IMR-90 (cell line): ENCODE data around the gene PLBD1. TPM values are rescaled to one million over a fixed set of nuclear protein-coding genes. Genes with fewer than 3 reads are reported as not detected.
A peak's percentile ranks its signal among the peaks of the same experiment; 100 is the strongest.

ENCODE experiments used
- ATAC-seq: fragments of 200-7000 bp; cut with Tn5 transposase; 2 replicates; pipeline ENCODE4 v1.9.1; 2020; ENCODE audit warnings: low read depth, mild to moderate bottlenecking, moderate library complexity
- BruUV-seq: library from RNA; stranded (reverse); fragments of 400-500 nt; replicated peaks from 2 replicates; lab custom pipeline; 2021; lab: Mats Ljungman, UMichigan
- CTCF ChIA-PET: fragments of 300-600 bp; formaldehyde crosslinking; extraction: SDS; loops from one replicate; lab custom pipeline; 2021; ENCODE audit warnings: antibody characterized with exemption; lab: Yijun Ruan, JAX
- POLR2A ChIA-PET: fragments of 300-600 bp; sonication (Branson Sonifier 250); formaldehyde crosslinking; loops from one replicate; lab custom pipeline; 2022; ENCODE audit warnings: antibody characterized with exemption; ENCODE audit not compliant: unreplicated experiment; lab: Charles Lee
- DNase-seq: peaks from one replicate; pipeline ENCODE4 v3.0.0; 2013
- H2AFZ ChIP-seq: replicated peaks from 2 replicates; pipeline ENCODE3; 2013; ENCODE audit warnings: low read length, mild to moderate bottlenecking; ENCODE audit not compliant: poor library complexity
- H2AK5ac ChIP-seq: 2 replicates; pipeline ENCODE4 v1.6.1; 2013; ENCODE audit warnings: low read depth, low read length, inconsistent platforms
- H2AK9ac ChIP-seq: replicated peaks from 2 replicates; pipeline ENCODE3; 2013; ENCODE audit warnings: mild to moderate bottlenecking, low read depth, low read length, moderate library complexity; ENCODE audit not compliant: poor library complexity
- H2BK120ac ChIP-seq: 2 replicates; pipeline ENCODE4 v1.6.1; 2013; ENCODE audit warnings: low read depth, low read length, inconsistent platforms
- H2BK15ac ChIP-seq: 3 replicates; pipeline ENCODE4 v1.6.1; 2013; ENCODE audit warnings: low read depth, low read length, inconsistent platforms
- H2BK20ac ChIP-seq: 2 replicates; pipeline ENCODE4 v1.6.1; 2013; ENCODE audit warnings: low read depth, mild to moderate bottlenecking, inconsistent platforms, low read length, moderate library complexity
- H2BK5ac ChIP-seq: 2 replicates; pipeline ENCODE4 v1.6.1; 2013; ENCODE audit warnings: mild to moderate bottlenecking, low read depth, low read length, inconsistent platforms; ENCODE audit not compliant: poor library complexity, severe bottlenecking
- H3K14ac ChIP-seq: replicated peaks from 2 replicates; pipeline ENCODE4 v1.6.1; 2013; ENCODE audit warnings: low read depth, low read length, inconsistent platforms
- H3K18ac ChIP-seq: 2 replicates; pipeline ENCODE4 v1.6.1; 2013; ENCODE audit warnings: low read depth, low read length, control low read depth
- H3K23ac ChIP-seq: 2 replicates; pipeline ENCODE4 v1.6.1; 2013; ENCODE audit warnings: low read depth, low read length, inconsistent platforms
- H3K27ac ChIP-seq: 2 replicates; pipeline ENCODE4 v1.5.1; 2013; ENCODE audit warnings: mild to moderate bottlenecking, control low read depth, low read length; ENCODE audit not compliant: insufficient read depth
- H3K27me3 ChIP-seq: 2 replicates; pipeline ENCODE4 v1.6.1; 2013; ENCODE audit warnings: low read length; ENCODE audit not compliant: control insufficient read depth, insufficient read depth
- H3K36me3 ChIP-seq: 2 replicates; pipeline ENCODE4 v1.6.1; 2013; ENCODE audit warnings: low read length, mixed read lengths; ENCODE audit not compliant: control insufficient read depth, insufficient read depth
- H3K4ac ChIP-seq: 2 replicates; pipeline ENCODE4 v1.6.1; 2013; ENCODE audit warnings: low read depth, low read length, inconsistent platforms
- H3K4me1 ChIP-seq: 2 replicates; pipeline ENCODE4 v1.6.1; 2013; ENCODE audit warnings: low read length, mixed read lengths; ENCODE audit not compliant: control insufficient read depth, insufficient read depth
- H3K4me2 ChIP-seq: 2 replicates; pipeline ENCODE4 v1.6.1; 2013; ENCODE audit warnings: low read depth, mild to moderate bottlenecking, control low read depth, low read length, moderate library complexity
- H3K4me3 ChIP-seq: 2 replicates; pipeline ENCODE4 v1.5.1; 2013; ENCODE audit warnings: low read depth, mild to moderate bottlenecking, control low read depth, low read length, moderate library complexity; ENCODE audit not compliant: insufficient read depth
- H3K56ac ChIP-seq: 2 replicates; pipeline ENCODE4 v1.6.1; 2013; ENCODE audit warnings: low read length, inconsistent platforms; ENCODE audit not compliant: insufficient read depth; ENCODE audit errors: extremely low read depth
- H3K79me1 ChIP-seq, 2 experiments: 2 replicates each; pipeline ENCODE4 v1.6.1; 2013; ENCODE audit warnings: low read length in 2 of 2, inconsistent platforms in 1 of 2, low read depth in 1 of 2
- H3K9ac ChIP-seq: 2 replicates; pipeline ENCODE4 v1.6.1; 2013; ENCODE audit warnings: low read depth, low read length, control low read depth
- H3K9me1 ChIP-seq: 2 replicates; pipeline ENCODE4 v1.6.1; 2013; ENCODE audit warnings: low read length, inconsistent platforms; ENCODE audit not compliant: insufficient read depth
- H3K9me3 ChIP-seq: 2 replicates; pipeline ENCODE4 v1.6.1; 2013; ENCODE audit warnings: low read length; ENCODE audit not compliant: control insufficient read depth, insufficient read depth
- H4K20me1 ChIP-seq: 2 replicates; pipeline ENCODE4 v1.6.1; 2013; ENCODE audit warnings: low read length, inconsistent platforms; ENCODE audit not compliant: insufficient read depth
- H4K5ac ChIP-seq: 2 replicates; pipeline ENCODE4 v1.6.1; 2013; ENCODE audit warnings: mild to moderate bottlenecking, low read depth, low read length, control low read depth
- H4K8ac ChIP-seq, 2 experiments: 2 replicates each; pipeline ENCODE4 v1.6.1; 2013; ENCODE audit warnings: low read depth in 2 of 2, low read length in 2 of 2, control low read depth in 1 of 2, inconsistent platforms in 1 of 2
- H4K91ac ChIP-seq: 2 replicates; pipeline ENCODE4 v1.6.1; 2013; ENCODE audit warnings: low read depth, low read length, inconsistent platforms; ENCODE audit not compliant: insufficient read depth
- BHLHE40 ChIP-seq: fragments of 150-350 bp; IDR thresholded peaks from 2 replicates; pipeline ENCODE4 v1.6.1; 2016; ENCODE audit warnings: mild to moderate bottlenecking, low read depth, low read length
- CEBPB ChIP-seq: IDR thresholded peaks from 2 replicates; pipeline ENCODE4 v1.6.1; 2012; ENCODE audit warnings: low read depth, low read length, improper control_type of control experiment
- CHD1 ChIP-seq: IDR thresholded peaks from 2 replicates; pipeline ENCODE4 v1.6.1; 2012; ENCODE audit warnings: low read depth, low read length, improper control_type of control experiment
- CTCF ChIP-seq: conservative IDR thresholded peaks from 2 replicates; pipeline ENCODE4 v1.5.1; 2012; ENCODE audit warnings: mild to moderate bottlenecking, low read depth, low read length, improper control_type of control experiment
- FOS ChIP-seq: fragments of 150-350 bp; IDR thresholded peaks from 2 replicates; pipeline ENCODE4 v1.6.1; 2016; ENCODE audit warnings: low read depth, low read length
- MAFK ChIP-seq: IDR thresholded peaks from 2 replicates; pipeline ENCODE4 v1.6.1; 2012; ENCODE audit warnings: low read depth, low read length, improper control_type of control experiment
- MAZ ChIP-seq: IDR thresholded peaks from 2 replicates; pipeline ENCODE4 v1.6.1; 2012; ENCODE audit warnings: low read depth, mild to moderate bottlenecking, low read length, improper control_type of control experiment, moderate library complexity, borderline replicate concordance
- MXI1 ChIP-seq: IDR thresholded peaks from 2 replicates; pipeline ENCODE4 v1.6.1; 2012; ENCODE audit warnings: low read depth, mild to moderate bottlenecking, low read length, moderate library complexity, borderline replicate concordance
- NFE2L2 ChIP-seq: fragments of 150-350 bp; IDR thresholded peaks from 2 replicates; pipeline ENCODE4 v1.6.1; 2016; ENCODE audit warnings: low read depth, mild to moderate bottlenecking, low read length
- POLR2A ChIP-seq: IDR thresholded peaks from 2 replicates; pipeline ENCODE4 v1.6.1; 2012; ENCODE audit warnings: mild to moderate bottlenecking, low read depth, low read length
- RAD21 ChIP-seq: IDR thresholded peaks from 2 replicates; pipeline ENCODE4 v1.6.1; 2012; ENCODE audit warnings: low read length, improper control_type of control experiment
- RCOR1 ChIP-seq: IDR thresholded peaks from 2 replicates; pipeline ENCODE4 v1.6.1; 2012; ENCODE audit warnings: mild to moderate bottlenecking, low read length, improper control_type of control experiment; ENCODE audit not compliant: insufficient replicate concordance
- RFX5 ChIP-seq: IDR thresholded peaks from 2 replicates; pipeline ENCODE4 v1.8.0; 2012; ENCODE audit warnings: low read depth, mild to moderate bottlenecking, low read length, moderate library complexity
- SMC3 ChIP-seq: fragments of 150-350 bp; IDR thresholded peaks from 2 replicates; pipeline ENCODE4 v1.6.1; 2016; ENCODE audit warnings: low read depth, mild to moderate bottlenecking, antibody characterized with exemption, low read length, moderate library complexity
- WGBS, 2 experiments: methylation state at CpG; one replicate each; pipeline versions ENCODE4 v1.1.5 to v1.1.7; 2013; ENCODE audit warnings: missing lambda C conversion rate in 2 of 2; ENCODE audit not compliant: insufficient read length in 1 of 2; ENCODE audit errors: extremely low coverage in 2 of 2; 5-methylcytosine and 5-hydroxymethylcytosine counted together
- dilution Hi-C: fragments of 300-500 bp; cut with HindIII; formaldehyde crosslinking; loops from one replicate; pipeline ENCODE4 v1.14.3; 2018; ENCODE audit warnings: low sequenced_read_pairs; ENCODE audit not compliant: unreplicated experiment
- in situ Hi-C: fragments of 300-500 bp; cut with MboI; formaldehyde crosslinking; loops from 3 replicates; pipeline ENCODE4 v1.14.3; 2019; ENCODE audit warnings: low sequenced_read_pairs, inconsistent platforms, mixed read lengths
- intact Hi-C: fragments of 100-400 bp; cut with micrococcal nuclease; formaldehyde crosslinking; loops from 2 replicates; pipeline ENCODE4 v1.10.0; 2022
- polyA plus RNA-seq, 3 experiments: library from polyadenylated mRNA; depleted of rRNA; stranded (reverse); fragments of >200 nt; gene quantifications; 2 replicates each; pipeline ENCODE4 v1.2.3, GENCODE V29; 2012; ENCODE audit warnings: low replicate concordance in 1 of 3
- total RNA-seq: library from RNA; depleted of rRNA; stranded (reverse); fragments of >200 nt; gene quantifications from 2 replicates; pipeline ENCODE4 v1.2.3, GENCODE V29; 2012
- TF ChIP-seq, protein P1 (sequence below): fragments of 150-350 bp; IDR thresholded peaks from 2 replicates; pipeline ENCODE4 v1.6.1; 2016; ENCODE audit warnings: low read depth, mild to moderate bottlenecking, low read length, moderate library complexity, borderline replicate concordance
- TF ChIP-seq, protein P2 (sequence below): fragments of 150-350 bp; IDR thresholded peaks from 2 replicates; pipeline ENCODE4 v1.6.1; 2017; ENCODE audit warnings: mild to moderate bottlenecking, antibody characterized with exemption, low read length, low read depth

PLBD1 gene
- total and polyA plus RNA-seq, 2 of the 4 experiments (the other 2 are of a cell fraction), result under 0.01 TPM; not detected in 1

GRCh38 chr12:14473707-14474287 lies 93.9 kb downstream of the PLBD1 start:
- no peak for ATAC-seq
- H3K36me3 ChIP-seq, result peaks cover 19% of the 10 kb centered on the region
- H2AK5ac ChIP-seq, result no peak overlapping the region
- no peaks in the 10 kb centered on the region for H4K20me1 ChIP-seq
- H3K4me1 ChIP-seq, result no peaks in the 10 kb centered on the region
- no peak overlapping the region for H3K18ac ChIP-seq
- no peak overlapping the region for H2BK20ac ChIP-seq
- DNase-seq, result peak; percentile 18
- ChIA-PET POLR2A (no interaction called here), CTCF (no interaction called here)
- dilution Hi-C loops (no loop called here), in situ Hi-C loops (no loop called here), intact Hi-C loops (no loop called here)
- H2BK15ac ChIP-seq, result no peak overlapping the region
- H3K9ac ChIP-seq, result no peak overlapping the region
- H4K5ac ChIP-seq, result no peak overlapping the region
- no CpG with 5 or more reads among the region's 4 CpGs for WGBS, 2 experiments
- H3K23ac ChIP-seq, result no peak overlapping the region
- TF ChIP-seq, protein P1, sequence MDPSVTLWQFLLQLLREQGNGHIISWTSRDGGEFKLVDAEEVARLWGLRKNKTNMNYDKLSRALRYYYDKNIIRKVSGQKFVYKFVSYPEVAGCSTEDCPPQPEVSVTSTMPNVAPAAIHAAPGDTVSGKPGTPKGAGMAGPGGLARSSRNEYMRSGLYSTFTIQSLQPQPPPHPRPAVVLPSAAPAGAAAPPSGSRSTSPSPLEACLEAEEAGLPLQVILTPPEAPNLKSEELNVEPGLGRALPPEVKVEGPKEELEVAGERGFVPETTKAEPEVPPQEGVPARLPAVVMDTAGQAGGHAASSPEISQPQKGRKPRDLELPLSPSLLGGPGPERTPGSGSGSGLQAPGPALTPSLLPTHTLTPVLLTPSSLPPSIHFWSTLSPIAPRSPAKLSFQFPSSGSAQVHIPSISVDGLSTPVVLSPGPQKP, result no peak
- TF ChIP-seq NFE2L2, result no peak
- no peak for TF ChIP-seq MXI1
- TF ChIP-seq BHLHE40, result no peak
- no peak for TF ChIP-seq RAD21
- TF ChIP-seq MAZ, result no peak
- no peak for TF ChIP-seq CEBPB
- TF ChIP-seq, protein P2, sequence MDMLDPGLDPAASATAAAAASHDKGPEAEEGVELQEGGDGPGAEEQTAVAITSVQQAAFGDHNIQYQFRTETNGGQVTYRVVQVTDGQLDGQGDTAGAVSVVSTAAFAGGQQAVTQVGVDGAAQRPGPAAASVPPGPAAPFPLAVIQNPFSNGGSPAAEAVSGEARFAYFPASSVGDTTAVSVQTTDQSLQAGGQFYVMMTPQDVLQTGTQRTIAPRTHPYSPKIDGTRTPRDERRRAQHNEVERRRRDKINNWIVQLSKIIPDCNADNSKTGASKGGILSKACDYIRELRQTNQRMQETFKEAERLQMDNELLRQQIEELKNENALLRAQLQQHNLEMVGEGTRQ, result no peak
- no peak for TF ChIP-seq SMC3
- no peak for TF ChIP-seq CTCF
- no peak for TF ChIP-seq RFX5
- TF ChIP-seq CHD1, result no peak
- TF ChIP-seq RCOR1, result no peak
- no peak for TF ChIP-seq MAFK
- no peak for TF ChIP-seq POLR2A
- TF ChIP-seq FOS, result no peak
- no peaks in the 10 kb centered on the region for H3K27me3 ChIP-seq
- H3K4me2 ChIP-seq, result no peak overlapping the region
- no TSS peak for BruUV-seq
- H4K91ac ChIP-seq, result no peak overlapping the region
- no peak overlapping the region for H2AFZ ChIP-seq
- no peak overlapping the region for H3K4me3 ChIP-seq
- no peak overlapping the region for H3K56ac ChIP-seq
- no peak overlapping the region for H2AK9ac ChIP-seq
- H2BK5ac ChIP-seq, result no peak overlapping the region
- H3K27ac ChIP-seq, result no peak overlapping the region
- H3K9me1 ChIP-seq, result no peaks in the 10 kb centered on the region
- peaks cover 6 to 7% of the 10 kb centered on the region in 2 experiments; a peak in 2 of 4 replicates for H3K79me1 ChIP-seq
- no peak overlapping the region for H4K8ac ChIP-seq
- H2BK120ac ChIP-seq, result no peak overlapping the region
- H3K9me3 ChIP-seq, result peaks cover 13% of the 10 kb centered on the region
- H3K4ac ChIP-seq, result no peak overlapping the region
- H3K14ac ChIP-seq, result no peak overlapping the region
